ENCODE measurements around the gene TIAM2.

Gene TIAM2

DNA sequence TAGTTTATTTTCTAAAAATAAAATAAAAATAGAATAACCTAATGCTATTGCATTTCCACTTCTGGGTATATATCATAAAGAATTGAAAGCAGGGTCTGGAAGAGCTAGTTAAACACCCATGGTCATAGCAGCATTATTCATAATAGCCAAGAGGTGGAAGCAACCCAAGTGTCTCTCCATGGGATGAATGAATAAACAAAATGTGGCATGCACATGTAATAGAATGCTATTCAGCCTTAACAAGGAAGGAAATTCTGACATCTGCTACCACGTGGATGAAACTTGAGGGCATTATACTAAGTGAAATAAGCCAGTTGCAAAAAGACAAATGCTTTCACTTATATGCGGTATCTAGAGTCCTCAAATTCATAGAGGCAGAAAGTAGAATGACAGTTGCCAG, 130.8 kb downstream of the TIAM2 start:
- DNase-seq (ENCODE audit: low read depth): peak; percentile 90
- TF ChIP-seq, protein P1, sequence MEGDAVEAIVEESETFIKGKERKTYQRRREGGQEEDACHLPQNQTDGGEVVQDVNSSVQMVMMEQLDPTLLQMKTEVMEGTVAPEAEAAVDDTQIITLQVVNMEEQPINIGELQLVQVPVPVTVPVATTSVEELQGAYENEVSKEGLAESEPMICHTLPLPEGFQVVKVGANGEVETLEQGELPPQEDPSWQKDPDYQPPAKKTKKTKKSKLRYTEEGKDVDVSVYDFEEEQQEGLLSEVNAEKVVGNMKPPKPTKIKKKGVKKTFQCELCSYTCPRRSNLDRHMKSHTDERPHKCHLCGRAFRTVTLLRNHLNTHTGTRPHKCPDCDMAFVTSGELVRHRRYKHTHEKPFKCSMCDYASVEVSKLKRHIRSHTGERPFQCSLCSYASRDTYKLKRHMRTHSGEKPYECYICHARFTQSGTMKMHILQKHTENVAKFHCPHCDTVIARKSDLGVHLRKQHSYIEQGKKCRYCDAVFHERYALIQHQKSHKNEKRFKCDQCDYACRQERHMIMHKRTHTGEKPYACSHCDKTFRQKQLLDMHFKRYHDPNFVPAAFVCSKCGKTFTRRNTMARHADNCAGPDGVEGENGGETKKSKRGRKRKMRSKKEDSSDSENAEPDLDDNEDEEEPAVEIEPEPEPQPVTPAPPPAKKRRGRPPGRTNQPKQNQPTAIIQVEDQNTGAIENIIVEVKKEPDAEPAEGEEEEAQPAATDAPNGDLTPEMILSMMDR (conservative IDR thresholded peaks at IDR 0.05; ENCODE audit: low read length): peak; percentile 24; the same call in 1 of the 2 replicates
- H3K4me3 ChIP-seq (ENCODE audit: low read length): no peak overlapping the region

GRCh38 chr6:155126727-155127439, 131.8 kb downstream of the TIAM2 start:
- no peak overlapping the region for H3K4me3 ChIP-seq (ENCODE audit: low read length)
- TF ChIP-seq, protein P1 (conservative IDR thresholded peaks at IDR 0.05; ENCODE audit: low read length): no peak
- peak; percentile 64 for DNase-seq (ENCODE audit: low read depth)

- H3K4me3 ChIP-seq (ENCODE audit: low read length): no peak overlapping the region
- DNase-seq (ENCODE audit: low read depth): peak; percentile 74
- TF ChIP-seq, protein P1 (conservative IDR thresholded peaks at IDR 0.05; ENCODE audit: low read length): no peak
Measured at GRCh38 chr6:155128977-155129376, 133.9 kb downstream of the TIAM2 start.

DNA sequence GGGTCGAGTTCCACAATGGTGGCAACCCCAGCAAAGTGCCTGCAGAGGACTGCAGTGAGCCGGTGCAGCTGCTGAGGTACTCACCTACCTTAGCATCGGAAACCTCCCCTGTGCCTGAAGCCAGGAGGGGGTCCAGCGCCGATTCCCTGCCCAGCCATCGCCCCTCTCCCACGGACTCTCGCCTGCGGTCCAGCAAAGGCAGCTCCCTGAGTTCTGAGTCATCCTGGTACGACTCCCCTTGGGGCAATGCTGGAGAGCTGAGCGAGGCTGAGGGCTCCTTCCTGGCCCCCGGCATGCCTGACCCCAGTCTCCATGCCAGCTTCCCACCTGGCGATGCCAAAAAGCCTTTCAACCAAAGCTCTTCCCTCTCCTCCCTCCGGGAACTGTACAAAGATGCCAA, 134.6 kb downstream of the TIAM2 start:
- no peak overlapping the region for H3K4me3 ChIP-seq (ENCODE audit: low read length)
- TF ChIP-seq, protein P1 (conservative IDR thresholded peaks at IDR 0.05; ENCODE audit: low read length): no peak
- DNase-seq (ENCODE audit: low read depth): no peak

GRCh38 chr6:155130161-155130853, 135.2 kb downstream of the TIAM2 start:
- DNase-seq (ENCODE audit: low read depth): no peak
- no peak overlapping the region for H3K4me3 ChIP-seq (ENCODE audit: low read length)
- TF ChIP-seq, protein P1 (conservative IDR thresholded peaks at IDR 0.05; ENCODE audit: low read length): no peak

- H3K4me3 ChIP-seq (ENCODE audit: low read length): no peak overlapping the region
- DNase-seq (ENCODE audit: low read depth): no peak
- TF ChIP-seq, protein P1 (conservative IDR thresholded peaks at IDR 0.05; ENCODE audit: low read length): no peak
Measured at GRCh38 chr6:155132617-155133016, 137.5 kb downstream of the TIAM2 start.

GRCh38 chr6:155141002-155141401, 145.9 kb downstream of the TIAM2 start:
- H3K4me3 ChIP-seq (ENCODE audit: low read length): no peak overlapping the region
- no peak for DNase-seq (ENCODE audit: low read depth)
- TF ChIP-seq, protein P1 (conservative IDR thresholded peaks at IDR 0.05; ENCODE audit: low read length): no peak
